ENCODE results near the gene PAGR1. TPM values are rescaled to one million over a fixed set of nuclear protein-coding genes. Genes with fewer than 3 reads are reported as not detected.

Gene PAGR1
- total RNA-seq, 1 donor from 2014 or later = 13.2 TPM

- DNase-seq (ENCODE audit: low read depth in 2 of 2) = no peak
Observed at GRCh38 chr16:29834079-29834478, 18.1 kb downstream of the PAGR1 start.

- DNase-seq (ENCODE audit: low read depth in 2 of 2) = no peak
Observed at GRCh38 chr16:29835926-29836325, 20.0 kb downstream of the PAGR1 start.

- DNase-seq (ENCODE audit: low read depth in 2 of 2) = no peak
Observed at GRCh38 chr16:29836623-29837022, 20.7 kb downstream of the PAGR1 start.

- DNase-seq (ENCODE audit: low read depth in 2 of 2) = peak in 1 of 2 donors; percentile 81
Observed at GRCh38 chr16:29837841-29838240, 21.9 kb downstream of the PAGR1 start.

- no peak for DNase-seq (ENCODE audit: low read depth in 2 of 2)
Observed at GRCh38 chr16:29839822-29840221, 23.9 kb downstream of the PAGR1 start.

- no peak for DNase-seq (ENCODE audit: low read depth in 2 of 2)
Observed at GRCh38 chr16:29840240-29840639, 24.3 kb downstream of the PAGR1 start.

GRCh38 chr16:29841631-29842030 lies 25.7 kb downstream of the PAGR1 start:
- DNase-seq (ENCODE audit: low read depth in 2 of 2) = no peak

GRCh38 chr16:29842732-29843346 lies 26.9 kb downstream of the PAGR1 start:
- DNase-seq (ENCODE audit: low read depth in 2 of 2) = no peak

- no peak for DNase-seq (ENCODE audit: low read depth in 2 of 2)
Observed at GRCh38 chr16:29843931-29844330, 28.0 kb downstream of the PAGR1 start.

- no peak for DNase-seq (ENCODE audit: low read depth in 2 of 2)
Observed at GRCh38 chr16:29844575-29845331, 28.8 kb downstream of the PAGR1 start.

GRCh38 chr16:29845656-29846055 lies 29.7 kb downstream of the PAGR1 start:
- no peak for DNase-seq (ENCODE audit: low read depth in 2 of 2)

- DNase-seq (ENCODE audit: low read depth in 2 of 2) = peak; percentile 34 to 76
Observed at GRCh38 chr16:29848420-29849297, 32.7 kb downstream of the PAGR1 start.

GRCh38 chr16:29849505-29849904 lies 33.6 kb downstream of the PAGR1 start:
- no peak for DNase-seq (ENCODE audit: low read depth in 2 of 2)

GRCh38 chr16:29850998-29851397 lies 35.0 kb downstream of the PAGR1 start:
- DNase-seq (ENCODE audit: low read depth in 2 of 2) = no peak

- DNase-seq (ENCODE audit: low read depth in 2 of 2) = peak; percentile 90 to 92
Observed at GRCh38 chr16:29852654-29853053, 36.7 kb downstream of the PAGR1 start.

GRCh38 chr16:29854520-29855100 lies 38.7 kb downstream of the PAGR1 start:
- no peak for DNase-seq (ENCODE audit: low read depth in 2 of 2)

GRCh38 chr16:29857133-29857760 lies 41.3 kb downstream of the PAGR1 start:
- no peak for DNase-seq (ENCODE audit: low read depth in 2 of 2)

GRCh38 chr16:29858149-29858849 lies 42.3 kb downstream of the PAGR1 start:
- DNase-seq (ENCODE audit: low read depth in 2 of 2) = no peak

- DNase-seq (ENCODE audit: low read depth in 2 of 2) = no peak
Observed at GRCh38 chr16:29858974-29859373, 43.0 kb downstream of the PAGR1 start.

- DNase-seq (ENCODE audit: low read depth in 2 of 2) = no peak
Observed at GRCh38 chr16:29860218-29860617, 44.3 kb downstream of the PAGR1 start.

Data from dermis microvascular lymphatic vessel endothelial cell (primary cell).